Colonic mucosa (tissue), 4 donors: ENCODE measurements around the gene DEDD. TPM values are rescaled to one million over a fixed set of nuclear protein-coding genes. Genes with fewer than 3 reads are reported as not detected.
A peak's percentile ranks its signal among the peaks of the same experiment; 100 is the strongest.

ENCODE experiments used
- DNase-seq: peaks from one replicate; pipeline ENCODE4 v3.0.0-alpha.2; 2020
- H3K27ac ChIP-seq: fragments of 200-600 bp; one replicate; pipeline ENCODE4 v1.8.0; 2021
- H3K27me3 ChIP-seq: fragments of 200-600 bp; one replicate; pipeline ENCODE4 v1.8.0; 2021
- H3K36me3 ChIP-seq: fragments of 200-600 bp; one replicate; pipeline ENCODE4 v1.8.0; 2021
- H3K4me1 ChIP-seq: fragments of 200-600 bp; one replicate; pipeline ENCODE4 v1.8.0; 2021; ENCODE audit warnings: mild to moderate bottlenecking
- H3K4me3 ChIP-seq: fragments of 200-600 bp; one replicate; pipeline ENCODE4 v1.8.0; 2021
- H3K9ac ChIP-seq, 2 donors: one replicate each; pipeline ENCODE4 v1.7.0; 2013; ENCODE audit warnings: control low read depth in 2 of 2, low read depth in 2 of 2, low read length in 2 of 2
- H3K9me3 ChIP-seq: fragments of 200-600 bp; one replicate; pipeline ENCODE4 v1.8.0; 2021
- intact Hi-C: fragments of 100-400 bp; cut with DNase I; formaldehyde crosslinking; loops from one replicate; pipeline ENCODE4 v1.14.1; 2022
- total RNA-seq, 2 donors: library from RNA; stranded (reverse); fragmentation: NEBNext Ultra II Directional in 1 of 2; extraction: Animal tissue kit (Norgen Biotek cat#: 25700) in 1 of 2; gene quantifications; one replicate each; pipeline ENCODE4 v1.2.1, GENCODE V29; 2021
- TF ChIP-seq, protein P1 (sequence below): fragments of 200-600 bp; IDR thresholded peaks from one replicate; pipeline ENCODE4 v1.8.0; 2022; ENCODE audit warnings: antibody characterized with exemption, mild to moderate bottlenecking
- donor health status: healthy.
- donor health status: DM: no; HTN: no; CAD: no.
- donor health status: DM: no; HTN: no; CAD: no.

DEDD gene
- total RNA-seq, 2 donors from 2014 or later, result 33.8 to 34.3 TPM

DNA sequence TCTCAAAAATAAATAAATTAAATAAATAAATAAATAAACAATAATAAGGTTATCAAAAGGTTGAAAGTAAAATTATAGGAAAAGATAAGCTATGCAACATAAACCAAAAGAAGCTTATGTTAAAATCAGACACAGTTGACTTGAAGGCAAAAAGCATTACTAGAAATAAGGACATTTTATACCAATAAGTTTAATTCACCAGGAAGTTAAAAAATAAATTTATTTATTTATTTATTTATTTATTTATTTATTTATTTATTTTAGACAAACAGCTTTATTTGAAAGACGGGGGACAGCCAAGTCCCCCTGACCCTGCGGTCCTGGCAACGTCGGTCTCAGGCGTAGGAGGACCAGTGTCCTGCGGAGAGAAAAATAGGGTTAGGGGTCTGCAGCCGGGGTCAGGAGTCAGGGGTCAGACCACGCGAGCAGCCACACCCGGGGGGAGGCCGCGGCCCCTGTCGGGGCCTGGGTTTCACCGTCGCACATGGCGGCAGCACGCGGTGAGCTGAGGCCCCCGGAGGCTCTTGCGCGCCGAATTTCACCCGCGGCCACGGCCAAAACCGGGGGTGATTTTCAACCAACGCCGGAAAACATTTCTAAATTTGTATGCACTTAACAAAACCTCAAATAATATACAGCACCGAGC, 8.4 kb upstream of the DEDD start:
- TF ChIP-seq, protein P1, sequence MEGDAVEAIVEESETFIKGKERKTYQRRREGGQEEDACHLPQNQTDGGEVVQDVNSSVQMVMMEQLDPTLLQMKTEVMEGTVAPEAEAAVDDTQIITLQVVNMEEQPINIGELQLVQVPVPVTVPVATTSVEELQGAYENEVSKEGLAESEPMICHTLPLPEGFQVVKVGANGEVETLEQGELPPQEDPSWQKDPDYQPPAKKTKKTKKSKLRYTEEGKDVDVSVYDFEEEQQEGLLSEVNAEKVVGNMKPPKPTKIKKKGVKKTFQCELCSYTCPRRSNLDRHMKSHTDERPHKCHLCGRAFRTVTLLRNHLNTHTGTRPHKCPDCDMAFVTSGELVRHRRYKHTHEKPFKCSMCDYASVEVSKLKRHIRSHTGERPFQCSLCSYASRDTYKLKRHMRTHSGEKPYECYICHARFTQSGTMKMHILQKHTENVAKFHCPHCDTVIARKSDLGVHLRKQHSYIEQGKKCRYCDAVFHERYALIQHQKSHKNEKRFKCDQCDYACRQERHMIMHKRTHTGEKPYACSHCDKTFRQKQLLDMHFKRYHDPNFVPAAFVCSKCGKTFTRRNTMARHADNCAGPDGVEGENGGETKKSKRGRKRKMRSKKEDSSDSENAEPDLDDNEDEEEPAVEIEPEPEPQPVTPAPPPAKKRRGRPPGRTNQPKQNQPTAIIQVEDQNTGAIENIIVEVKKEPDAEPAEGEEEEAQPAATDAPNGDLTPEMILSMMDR, result no peak
- no peak for DNase-seq
- no peaks in the 10 kb centered on the region for H3K27me3 ChIP-seq
- no peaks in the 10 kb centered on the region for H3K4me1 ChIP-seq
- H3K9me3 ChIP-seq, result no peaks in the 10 kb centered on the region
- no peak overlapping the region for H3K27ac ChIP-seq
- intact Hi-C loops, result no loop called here
- H3K9ac ChIP-seq, result no peak overlapping the region
- no peaks in the 10 kb centered on the region for H3K36me3 ChIP-seq
- H3K4me3 ChIP-seq, result no peak overlapping the region

DNA sequence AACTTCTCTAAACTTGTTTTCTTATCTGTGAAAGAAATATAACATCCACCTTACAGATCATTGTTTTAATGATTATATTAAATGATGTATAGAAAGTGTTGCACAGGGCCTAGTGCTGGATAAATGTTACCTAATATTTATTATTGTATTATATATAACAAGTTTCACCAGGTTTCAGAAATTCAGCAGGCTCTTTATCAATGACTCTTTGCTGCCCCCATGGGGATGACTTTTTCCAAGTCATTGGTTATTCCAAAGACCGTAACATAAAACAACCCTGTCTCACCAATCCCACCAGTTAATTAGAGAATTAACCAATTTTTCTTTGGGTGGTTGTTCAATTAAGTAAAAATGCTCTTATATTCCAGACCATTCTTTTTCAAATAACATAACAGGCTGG, 7.3 kb upstream of the DEDD start:
- H3K4me1 ChIP-seq, result no peaks in the 10 kb centered on the region
- DNase-seq, result peak; percentile 51
- no peak overlapping the region for H3K27ac ChIP-seq
- intact Hi-C loops, result no loop called here
- no peaks in the 10 kb centered on the region for H3K36me3 ChIP-seq
- no peak overlapping the region for H3K4me3 ChIP-seq
- H3K9ac ChIP-seq, result no peak overlapping the region
- TF ChIP-seq, protein P1, result peak; percentile 30
- H3K9me3 ChIP-seq, result no peaks in the 10 kb centered on the region
- H3K27me3 ChIP-seq, result no peaks in the 10 kb centered on the region

DNA sequence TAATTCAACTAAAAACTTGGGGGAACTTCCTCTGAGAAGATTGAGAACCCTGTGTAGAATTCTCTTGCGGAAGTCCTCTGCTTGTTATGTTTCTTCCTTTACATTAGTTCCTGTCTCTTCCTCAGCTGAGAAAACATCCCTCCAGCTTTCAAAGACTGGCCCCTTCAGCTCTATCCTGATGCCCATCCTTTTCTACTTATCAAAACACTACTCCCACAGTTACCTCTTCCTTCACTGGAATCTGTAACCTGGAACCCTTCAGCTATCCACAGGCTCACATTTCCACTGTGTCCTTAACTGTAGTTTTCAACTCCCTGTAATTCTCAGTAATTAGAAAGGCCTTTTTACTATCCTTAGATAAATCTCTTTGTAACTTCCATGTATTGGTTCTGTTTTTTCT, 6.0 kb upstream of the DEDD start:
- Histone ChIP-seq H3K36me3 (no peaks in the 10 kb centered on the region), H3K9ac (no peak overlapping the region), H3K4me3 (no peak overlapping the region), H3K27me3 (no peaks in the 10 kb centered on the region), H3K4me1 (peaks cover 8% of the 10 kb centered on the region), H3K27ac (no peak overlapping the region), H3K9me3 (no peaks in the 10 kb centered on the region)
- TF ChIP-seq, protein P1, result no peak
- intact Hi-C loops, result no loop called here
- no peak for DNase-seq

DNA sequence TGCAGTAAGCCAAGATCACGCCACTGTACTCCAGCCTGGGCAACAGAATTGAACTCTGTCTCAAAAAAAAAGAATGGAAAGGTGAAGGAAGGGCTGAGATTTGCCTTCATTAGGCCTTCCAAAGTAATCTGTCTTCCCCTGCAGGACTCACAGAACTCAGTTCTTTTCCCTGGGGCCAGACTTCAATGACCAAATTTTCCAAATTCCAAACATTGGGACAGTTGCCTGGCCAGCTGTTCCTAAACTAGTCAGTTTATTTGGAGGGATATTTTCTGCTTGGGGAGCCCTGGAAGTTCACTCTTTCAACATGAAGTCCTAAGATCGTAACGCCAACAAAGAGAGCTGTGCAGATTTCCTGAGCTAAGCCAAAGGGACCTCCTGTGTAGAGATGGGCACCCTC, 5.4 kb upstream of the DEDD start:
- H3K27ac ChIP-seq, result no peak overlapping the region
- peaks cover 8% of the 10 kb centered on the region for H3K4me1 ChIP-seq
- no peak for DNase-seq
- no peaks in the 10 kb centered on the region for H3K9me3 ChIP-seq
- H3K4me3 ChIP-seq, result no peak overlapping the region
- H3K9ac ChIP-seq, result no peak overlapping the region
- intact Hi-C loops, result no loop called here
- no peaks in the 10 kb centered on the region for H3K27me3 ChIP-seq
- TF ChIP-seq, protein P1, result no peak
- no peaks in the 10 kb centered on the region for H3K36me3 ChIP-seq

DNA sequence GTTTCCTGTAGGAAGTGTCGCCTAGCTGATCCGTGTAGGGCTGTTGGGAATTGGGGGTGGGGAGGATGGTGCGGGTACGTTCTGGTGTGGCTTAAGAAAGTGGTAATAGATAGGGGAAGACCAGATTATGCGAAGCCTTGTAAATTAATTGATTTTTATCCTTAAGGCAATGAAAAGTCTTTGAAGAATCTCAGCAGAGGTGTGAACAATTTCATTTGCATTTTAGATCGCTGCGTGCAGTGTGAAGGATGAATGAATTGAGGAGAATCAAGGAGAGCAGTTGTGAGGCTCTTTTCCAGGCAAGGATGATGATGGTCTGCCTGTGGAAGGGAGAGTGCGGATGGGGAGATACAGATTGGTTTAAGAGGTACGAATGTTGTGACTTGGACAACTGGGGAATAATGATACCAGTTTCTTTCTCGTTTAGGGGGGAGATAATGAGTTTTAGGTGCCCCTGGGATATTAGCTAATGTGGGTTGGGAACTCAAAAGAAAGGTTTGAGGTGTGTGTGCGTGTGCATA, 813 bp upstream of the DEDD start:
- peak overlapping the region; percentile 95 to 96 for H3K9ac ChIP-seq
- H3K27ac ChIP-seq, result peak overlapping the region; percentile 96
- H3K36me3 ChIP-seq, result no peaks in the 10 kb centered on the region
- H3K4me1 ChIP-seq, result peaks cover 8% of the 10 kb centered on the region
- peak overlapping the region; percentile 50 for H3K4me3 ChIP-seq
- DNase-seq, result no peak
- intact Hi-C loops, result no loop called here
- no peaks in the 10 kb centered on the region for H3K27me3 ChIP-seq
- H3K9me3 ChIP-seq, result no peaks in the 10 kb centered on the region
- TF ChIP-seq, protein P1, result no peak
